D721Med (cell line): ENCODE data around the gene BICC1.

ENCODE experiments used
- DNase-seq: peaks from one replicate; pipeline ENCODE4 v3.0.0; 2011; ENCODE audit warnings: low spot score; ENCODE audit not compliant: insufficient read length
- FAIRE-seq: peaks from 2 replicates; lab custom pipeline; 2011; peaks lifted over from hg19 to GRCh38; lab: Jason Lieb, UNC
- TF ChIP-seq, protein P1 (sequence below): IDR thresholded peaks from 2 replicates; pipeline ENCODE4 v1.5.1; 2012; ENCODE audit warnings: mild to moderate bottlenecking, control low read depth; ENCODE audit not compliant: insufficient read depth; ENCODE audit errors: missing control alignments

The BICC1 gene

DNA sequence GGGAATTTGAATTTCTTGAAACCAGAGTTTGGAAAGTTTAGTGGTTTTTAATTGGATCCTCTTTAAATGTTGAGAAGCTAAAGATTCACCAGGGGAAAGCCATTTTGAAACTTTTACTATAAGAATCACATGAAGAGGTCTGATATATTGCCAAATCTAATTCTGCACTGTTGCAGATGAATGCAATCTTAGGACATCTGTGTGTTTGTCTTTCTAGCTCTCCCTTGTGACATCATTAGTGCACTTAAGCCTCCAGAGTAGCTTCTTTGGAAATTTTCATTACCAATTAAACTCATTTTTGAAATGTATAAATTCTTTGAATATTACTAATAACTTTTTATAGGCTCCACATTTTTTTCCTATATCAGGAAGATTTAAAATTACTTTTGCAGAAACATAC, 160.2 kb downstream of the BICC1 start:
- FAIRE-seq = no peak
- no peak for DNase-seq
- TF ChIP-seq, protein P1, sequence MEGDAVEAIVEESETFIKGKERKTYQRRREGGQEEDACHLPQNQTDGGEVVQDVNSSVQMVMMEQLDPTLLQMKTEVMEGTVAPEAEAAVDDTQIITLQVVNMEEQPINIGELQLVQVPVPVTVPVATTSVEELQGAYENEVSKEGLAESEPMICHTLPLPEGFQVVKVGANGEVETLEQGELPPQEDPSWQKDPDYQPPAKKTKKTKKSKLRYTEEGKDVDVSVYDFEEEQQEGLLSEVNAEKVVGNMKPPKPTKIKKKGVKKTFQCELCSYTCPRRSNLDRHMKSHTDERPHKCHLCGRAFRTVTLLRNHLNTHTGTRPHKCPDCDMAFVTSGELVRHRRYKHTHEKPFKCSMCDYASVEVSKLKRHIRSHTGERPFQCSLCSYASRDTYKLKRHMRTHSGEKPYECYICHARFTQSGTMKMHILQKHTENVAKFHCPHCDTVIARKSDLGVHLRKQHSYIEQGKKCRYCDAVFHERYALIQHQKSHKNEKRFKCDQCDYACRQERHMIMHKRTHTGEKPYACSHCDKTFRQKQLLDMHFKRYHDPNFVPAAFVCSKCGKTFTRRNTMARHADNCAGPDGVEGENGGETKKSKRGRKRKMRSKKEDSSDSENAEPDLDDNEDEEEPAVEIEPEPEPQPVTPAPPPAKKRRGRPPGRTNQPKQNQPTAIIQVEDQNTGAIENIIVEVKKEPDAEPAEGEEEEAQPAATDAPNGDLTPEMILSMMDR = no peak

DNA sequence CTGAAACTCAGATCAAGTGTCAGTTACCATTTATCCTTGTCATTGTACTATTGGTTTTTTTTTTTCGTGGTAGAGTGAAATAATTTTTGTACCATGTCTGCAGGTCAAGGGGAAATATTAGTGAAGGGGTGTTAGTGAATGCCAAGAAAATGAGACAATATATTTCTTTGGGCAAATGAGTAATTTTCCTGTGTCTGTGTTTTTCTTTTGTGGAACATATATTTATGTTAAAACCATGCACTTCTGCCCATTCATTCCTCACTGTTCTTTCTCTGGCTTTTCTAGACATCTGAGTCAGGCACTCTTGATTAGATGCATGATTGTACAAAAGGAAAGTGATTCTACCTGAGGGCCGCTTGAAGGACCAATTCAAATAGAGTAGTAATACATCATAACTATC, 161.6 kb downstream of the BICC1 start:
- no peak for DNase-seq
- FAIRE-seq = no peak
- TF ChIP-seq, protein P1 = no peak

DNA sequence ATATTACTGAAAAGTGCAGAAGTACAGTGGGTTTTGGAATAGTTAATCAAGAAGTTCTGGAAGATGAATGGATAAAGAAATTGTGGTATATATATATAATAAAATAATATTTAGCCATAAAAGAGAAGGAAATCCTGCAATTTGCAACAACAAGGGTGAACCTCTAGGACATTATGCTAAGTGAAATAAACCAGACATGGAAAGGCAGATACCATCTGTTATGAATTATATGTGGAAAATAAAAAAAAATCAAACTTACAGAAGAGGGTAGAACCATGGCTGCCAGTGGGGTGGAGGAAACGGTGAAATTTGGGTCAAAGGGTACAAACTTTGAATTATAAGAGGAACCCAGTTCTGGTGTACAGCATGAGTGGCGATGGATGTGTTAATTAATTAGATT, 162.6 kb downstream of the BICC1 start:
- FAIRE-seq = no peak
- DNase-seq = no peak
- TF ChIP-seq, protein P1 = no peak

DNA sequence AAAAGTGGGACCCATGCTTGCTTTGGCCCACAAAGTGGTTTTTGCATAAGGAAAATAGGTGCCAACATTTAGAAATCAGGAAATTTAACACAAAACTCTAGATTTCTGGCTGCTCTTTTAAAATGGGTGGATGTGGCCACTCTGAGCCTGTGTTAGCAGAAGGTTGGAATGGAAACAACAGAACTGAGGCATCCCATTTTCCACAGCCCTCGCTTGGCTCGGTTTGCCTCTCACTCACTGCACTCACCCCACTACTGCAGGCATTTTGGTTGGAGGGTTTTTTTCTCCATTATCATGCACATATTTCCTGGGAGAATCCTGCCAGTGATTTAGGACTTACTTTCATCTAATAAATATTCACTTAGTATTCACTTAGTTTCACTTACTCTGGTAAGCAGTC, 178.9 kb downstream of the BICC1 start:
- no peak for DNase-seq
- TF ChIP-seq, protein P1 = no peak
- no peak for FAIRE-seq

DNA sequence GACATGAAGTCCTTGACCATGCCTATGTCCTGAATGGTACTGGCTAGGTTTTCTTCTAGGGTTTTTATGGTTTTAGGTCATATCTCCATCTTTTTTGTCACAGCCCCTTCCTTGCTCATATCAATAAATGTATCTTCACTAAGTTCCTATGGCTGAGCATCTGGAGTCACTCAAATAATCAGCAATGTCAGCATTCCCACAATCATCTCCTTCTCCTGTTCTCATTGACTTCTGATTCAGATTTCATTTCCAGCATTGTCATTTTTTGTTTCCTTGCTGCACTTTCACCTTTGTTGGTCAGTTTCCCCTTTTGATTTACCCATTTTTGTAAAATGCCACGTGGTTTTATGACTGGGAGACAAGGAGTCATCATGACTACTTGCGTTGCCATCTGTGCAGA, 181.2 kb downstream of the BICC1 start:
- no peak for FAIRE-seq
- TF ChIP-seq, protein P1 = no peak
- no peak for DNase-seq

DNA sequence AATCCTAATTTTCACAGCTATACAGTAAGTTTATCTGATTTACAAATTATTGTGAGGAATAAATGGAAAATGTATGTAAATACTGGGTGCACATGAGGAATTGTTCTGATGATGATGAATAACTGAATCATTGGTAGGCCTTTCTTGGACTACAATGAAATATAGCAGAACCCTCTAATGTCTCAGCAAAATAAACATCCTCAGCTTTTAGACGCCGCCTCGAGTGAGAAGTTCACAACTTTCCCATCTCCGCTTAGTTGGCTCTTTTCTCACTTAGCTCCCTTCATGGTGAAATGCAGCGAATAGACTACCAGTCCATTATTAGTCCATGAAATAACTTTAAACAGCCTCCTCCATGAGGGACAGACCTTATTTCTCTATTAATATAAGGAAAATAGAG, 182.3 kb downstream of the BICC1 start:
- TF ChIP-seq, protein P1 = no peak
- FAIRE-seq (no peak), DNase-seq (no peak)

DNA sequence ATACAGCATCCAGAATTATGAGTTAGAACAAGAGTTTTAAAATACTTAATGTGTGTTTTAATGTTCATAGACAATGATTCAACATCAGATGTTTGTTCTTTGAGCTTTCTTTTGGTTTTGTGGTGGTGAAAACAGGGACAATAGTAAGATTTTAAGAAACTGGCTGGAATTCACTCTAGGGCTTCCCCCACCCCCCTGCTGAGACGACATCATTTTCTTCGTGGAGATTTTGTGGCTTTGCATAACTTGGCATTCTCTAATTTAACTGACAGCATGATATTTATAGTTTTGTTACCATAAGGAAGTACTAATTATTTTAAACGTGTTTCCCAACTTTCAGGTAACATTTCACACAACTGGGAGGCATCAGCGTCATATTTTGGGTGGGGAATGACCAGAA, 184.1 kb downstream of the BICC1 start:
- FAIRE-seq = no peak
- no peak for DNase-seq
- TF ChIP-seq, protein P1 = no peak
